ENCODE data around the gene HES1.
"Not testable (repeated sequence)": the region's sequence is repeated elsewhere in the genome, so short reads cannot be mapped to it uniquely, and the experiment has no call there.

The HES1 gene

DNA sequence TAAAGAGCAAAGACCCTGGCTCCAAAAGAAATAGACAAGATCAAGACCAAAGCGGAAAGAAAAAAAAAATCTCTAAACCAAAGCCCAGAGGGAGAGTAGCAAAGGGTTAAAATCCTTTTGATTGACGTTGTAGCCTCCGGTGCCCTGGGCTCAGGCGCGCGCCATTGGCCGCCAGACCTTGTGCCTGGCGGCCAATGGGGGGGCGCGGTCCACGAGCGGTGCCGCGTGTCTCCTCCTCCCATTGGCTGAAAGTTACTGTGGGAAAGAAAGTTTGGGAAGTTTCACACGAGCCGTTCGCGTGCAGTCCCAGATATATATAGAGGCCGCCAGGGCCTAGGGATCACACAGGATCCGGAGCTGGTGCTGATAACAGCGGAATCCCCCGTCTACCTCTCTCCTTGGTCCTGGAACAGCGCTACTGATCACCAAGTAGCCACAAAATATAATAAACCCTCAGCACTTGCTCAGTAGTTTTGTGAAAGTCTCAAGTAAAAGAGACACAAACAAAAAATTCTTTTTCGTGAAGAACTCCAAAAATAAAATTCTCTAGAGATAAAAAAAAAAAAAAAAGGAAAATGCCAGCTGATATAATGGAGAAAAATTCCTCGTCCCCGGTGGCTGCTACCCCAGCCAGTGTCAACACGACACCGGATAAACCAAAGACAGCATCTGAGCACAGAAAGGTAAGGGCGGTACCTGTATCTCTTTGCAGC, at the start of gene HES1:
TSS of gene HES1 (plus strand) at position 343 of the 713 bp plus-strand sequence. CDS start at position 576, 233 bp downstream.
- DNase-seq, result peak; percentile 90

- DNase-seq, result no peak
Measured at GRCh38 chr3:194086388-194087075, 49.4 kb upstream of the HES1 start.

GRCh38 chr3:194087280-194087679, 48.7 kb upstream of the HES1 start:
- no peak for DNase-seq

- no peak for DNase-seq
Measured at GRCh38 chr3:194087995-194088855, 47.7 kb upstream of the HES1 start.

DNA sequence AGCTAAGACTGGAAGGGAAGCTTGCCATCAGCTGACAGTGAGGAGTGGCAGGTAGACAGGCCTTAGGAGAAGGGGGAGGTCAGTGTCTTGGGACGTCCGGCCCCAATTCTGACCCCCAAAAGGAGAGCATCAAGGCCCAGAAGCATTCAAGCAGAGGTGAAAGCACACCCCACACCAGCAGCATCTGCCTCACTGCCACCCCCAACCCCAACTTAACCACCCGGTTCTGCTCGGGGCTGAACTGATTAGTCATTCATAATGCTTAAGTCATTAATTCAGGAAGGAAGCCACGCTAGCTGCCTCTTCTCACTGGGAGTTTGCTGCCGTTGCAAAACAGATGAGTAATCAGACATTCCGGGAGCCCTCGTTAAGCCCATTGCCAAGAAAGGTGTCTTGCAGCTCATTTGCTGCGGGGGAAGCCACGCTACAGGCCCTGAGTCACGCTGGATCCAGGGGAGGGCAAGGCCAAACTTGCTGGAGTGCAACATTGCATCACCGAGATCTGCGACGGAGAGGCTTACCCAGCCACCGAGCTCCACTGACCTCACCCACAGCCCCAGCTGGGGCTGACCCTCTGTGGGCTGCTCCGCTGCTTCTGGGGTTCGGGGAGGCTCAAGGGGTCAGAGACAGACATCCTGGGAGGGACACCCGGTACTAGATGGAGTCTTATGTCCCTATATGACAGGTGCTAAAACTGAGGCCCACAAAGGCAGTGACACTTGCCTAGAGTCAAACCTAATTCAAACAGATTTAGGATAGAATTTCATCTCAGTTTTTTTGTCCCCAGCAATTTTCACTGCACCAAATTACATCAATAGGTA, 46.4 kb upstream of the HES1 start:
- DNase-seq, result no peak

GRCh38 chr3:194090178-194090555, 45.8 kb upstream of the HES1 start:
- DNase-seq, result not testable (repeated sequence)

DNA sequence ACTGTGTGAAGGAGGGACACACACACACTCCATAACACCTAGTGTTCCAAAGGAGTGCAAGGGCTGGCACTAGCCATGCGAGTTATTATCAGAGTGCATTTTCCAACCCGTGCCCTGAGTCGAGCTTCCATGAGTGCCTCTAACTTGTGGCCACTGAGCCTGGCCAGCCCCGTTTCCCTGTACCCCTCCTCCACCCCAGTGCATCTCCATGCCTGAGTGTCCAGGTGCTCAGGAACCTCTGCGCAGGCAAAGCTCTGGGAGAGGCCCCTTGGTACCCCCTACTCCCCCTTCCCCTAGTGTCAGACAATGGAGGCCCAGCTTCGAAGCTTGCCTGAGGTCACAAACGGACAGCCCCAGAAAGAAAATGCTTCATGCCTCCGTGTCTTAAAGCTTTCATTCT, 45.2 kb upstream of the HES1 start:
- DNase-seq, result no peak

DNA sequence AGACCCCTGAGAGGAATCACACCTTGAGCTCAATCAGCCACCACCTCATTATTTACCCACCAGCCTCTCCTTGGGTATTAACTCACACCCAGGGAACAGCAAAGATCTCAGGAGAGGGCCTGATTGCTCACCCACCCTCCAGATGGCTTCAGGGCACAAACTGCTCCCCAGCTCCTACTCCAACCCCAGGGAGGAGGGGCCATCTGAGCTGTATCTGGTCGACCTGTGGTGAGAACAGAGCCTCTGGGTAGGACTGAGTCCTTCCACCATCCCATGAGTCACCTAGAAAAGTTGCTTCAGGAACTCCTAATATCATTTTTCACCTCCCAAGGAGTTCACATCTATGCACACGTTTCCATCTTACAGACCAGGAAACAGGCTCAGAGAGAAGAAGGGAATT, 44.8 kb upstream of the HES1 start:
- no peak for DNase-seq

- DNase-seq, result not testable (repeated sequence)
Measured at GRCh38 chr3:194091897-194092296, 44.1 kb upstream of the HES1 start.

DNA sequence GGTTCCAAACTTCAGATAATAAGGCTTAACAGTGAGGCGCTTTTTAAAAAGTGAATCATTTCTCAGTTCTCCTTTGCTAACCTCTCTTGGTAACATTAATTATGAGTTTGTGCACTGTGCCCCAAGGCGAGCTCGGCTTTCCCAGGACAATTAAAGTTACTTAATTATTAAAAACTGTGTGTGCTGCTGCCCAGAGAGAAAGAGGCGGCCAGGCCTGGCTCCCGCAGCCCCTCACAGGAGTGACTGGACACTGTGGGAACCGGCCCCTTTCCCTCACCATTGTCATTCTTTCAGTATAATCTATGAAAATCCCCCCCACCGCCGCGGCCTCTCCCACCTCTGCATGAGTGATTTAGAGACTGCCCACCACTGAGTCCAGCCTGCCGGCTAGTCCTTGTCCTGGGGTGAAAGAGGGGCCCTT, 43.1 kb upstream of the HES1 start:
- no peak for DNase-seq

DNA sequence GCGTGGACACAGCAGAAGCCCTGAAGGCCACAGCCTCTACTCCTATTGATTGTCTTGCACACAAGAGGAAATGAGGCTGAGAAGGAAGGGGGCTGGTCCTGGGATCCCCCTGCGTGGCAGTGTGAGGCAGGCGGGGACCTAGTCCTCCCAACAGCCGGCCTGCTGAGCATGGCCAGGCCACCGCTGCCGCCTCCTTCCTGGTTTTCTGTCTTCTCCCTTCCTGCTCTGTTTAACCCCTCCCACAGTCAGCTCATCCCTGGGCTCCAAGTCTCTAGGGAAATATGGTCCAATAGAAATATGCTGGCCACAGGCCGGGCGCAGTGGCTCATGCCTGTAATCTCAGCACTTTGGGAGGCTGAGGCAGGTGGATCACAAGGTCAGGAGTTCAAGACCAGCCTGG, 42.1 kb upstream of the HES1 start:
- no peak for DNase-seq

DNA sequence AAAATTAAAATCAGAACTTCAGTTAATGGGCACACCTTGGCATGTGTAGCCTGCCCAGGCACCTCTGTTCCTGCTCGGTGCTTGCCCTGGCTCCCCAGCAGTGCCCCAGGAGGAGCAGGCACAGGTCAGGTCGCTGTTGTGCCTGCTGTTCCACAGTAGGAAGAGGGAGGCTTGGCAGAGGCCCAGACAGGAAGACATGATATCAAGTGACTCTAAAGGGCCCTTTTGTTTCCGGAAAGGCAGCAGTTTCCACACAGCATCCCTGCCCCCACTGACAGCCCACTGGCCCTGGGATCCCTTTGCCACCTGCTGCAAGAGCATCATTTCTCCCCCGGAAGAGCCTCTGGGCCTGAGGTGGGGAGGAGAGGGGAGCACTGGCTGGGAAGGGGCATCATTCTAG, 40.5 kb upstream of the HES1 start:
- DNase-seq, result no peak

DNA sequence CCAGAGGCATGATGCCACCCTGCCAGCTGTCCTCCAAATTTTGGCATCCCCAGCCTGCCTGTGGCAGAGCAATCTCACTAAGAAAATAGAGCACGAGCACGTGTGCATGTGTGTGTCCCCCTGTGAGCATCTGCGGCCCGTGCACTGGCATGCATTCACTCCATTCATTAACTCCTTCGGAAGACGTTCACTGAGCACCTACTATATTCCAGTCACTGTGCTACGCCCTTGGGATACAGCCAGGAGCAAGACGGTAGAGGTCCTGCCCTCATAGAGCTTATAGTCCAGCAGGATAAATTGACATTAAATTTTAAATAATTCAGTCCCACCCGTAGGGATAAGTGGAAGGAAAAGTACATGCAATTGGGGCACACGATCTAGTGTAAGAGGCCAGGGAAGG, 40.0 kb upstream of the HES1 start:
- DNase-seq, result no peak

DNA sequence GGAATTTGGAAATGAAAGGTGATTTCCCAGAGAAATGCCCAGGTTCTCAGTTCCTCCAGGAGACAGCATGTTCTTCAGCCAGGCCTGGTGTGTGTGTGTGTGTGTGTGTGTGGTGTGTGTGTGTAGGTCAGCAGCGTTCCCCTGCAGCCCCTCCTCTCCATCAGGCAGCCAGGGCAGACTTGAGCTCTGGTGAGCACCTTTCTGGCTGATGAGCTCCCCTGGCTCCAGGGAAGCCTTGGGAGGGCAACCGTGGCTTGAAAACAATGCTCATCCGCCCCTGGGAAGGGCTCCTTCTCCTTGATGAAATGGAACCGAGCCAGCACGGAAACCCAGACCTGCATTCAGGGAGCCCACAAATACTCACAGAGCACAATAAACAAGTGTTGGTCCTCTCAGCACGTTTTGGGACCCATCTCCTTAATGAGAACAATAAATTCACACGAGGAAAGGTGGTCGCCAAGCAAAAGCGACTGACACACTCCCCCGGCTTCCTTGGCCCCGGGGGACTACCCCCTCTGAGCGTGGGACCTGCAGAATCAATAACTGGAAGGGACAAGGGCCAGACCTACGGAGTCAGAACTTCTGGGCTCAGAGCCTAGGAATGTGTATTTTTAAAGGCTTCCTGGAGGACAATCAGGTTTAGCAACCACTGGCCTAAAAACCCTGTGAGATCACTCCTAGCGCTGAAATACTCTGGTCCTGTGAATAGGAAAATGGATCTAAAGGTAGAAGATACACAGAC, 38.6 kb upstream of the HES1 start:
- DNase-seq, result no peak

GRCh38 chr3:194098081-194098842, 37.7 kb upstream of the HES1 start:
- no peak for DNase-seq

GRCh38 chr3:194098843-194099183, 37.1 kb upstream of the HES1 start:
- no peak for DNase-seq

GRCh38 chr3:194099215-194099614, 36.7 kb upstream of the HES1 start:
- DNase-seq, result no peak

DNA sequence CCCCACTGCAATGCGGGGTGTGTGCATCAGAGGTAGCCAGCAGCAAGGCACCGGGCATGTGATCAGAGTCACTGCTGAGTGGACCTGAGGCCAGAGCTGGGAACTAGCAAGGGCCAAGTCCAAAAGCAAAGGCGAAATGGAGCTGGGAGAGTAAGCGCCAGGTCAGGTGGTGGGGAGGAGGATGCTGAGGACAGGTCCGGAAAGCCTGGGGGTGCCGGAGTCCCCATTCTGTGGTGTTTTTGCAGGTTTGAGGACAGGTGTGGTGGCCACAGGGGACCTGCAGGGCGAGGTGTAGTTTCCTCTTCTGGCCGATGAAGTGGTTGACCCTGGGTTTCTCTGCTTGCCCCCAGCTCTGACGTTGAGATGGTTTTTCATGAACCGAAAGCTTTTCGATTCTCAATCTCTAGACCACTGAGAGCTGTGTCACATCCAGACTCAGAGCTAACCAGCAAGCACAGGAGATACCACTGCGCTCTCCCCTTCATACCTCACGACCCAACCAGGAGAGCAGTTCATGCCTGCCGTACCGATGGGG, 35.0 kb upstream of the HES1 start:
- no peak for DNase-seq

- DNase-seq, result no peak
Measured at GRCh38 chr3:194101592-194102432, 34.1 kb upstream of the HES1 start.

DNA sequence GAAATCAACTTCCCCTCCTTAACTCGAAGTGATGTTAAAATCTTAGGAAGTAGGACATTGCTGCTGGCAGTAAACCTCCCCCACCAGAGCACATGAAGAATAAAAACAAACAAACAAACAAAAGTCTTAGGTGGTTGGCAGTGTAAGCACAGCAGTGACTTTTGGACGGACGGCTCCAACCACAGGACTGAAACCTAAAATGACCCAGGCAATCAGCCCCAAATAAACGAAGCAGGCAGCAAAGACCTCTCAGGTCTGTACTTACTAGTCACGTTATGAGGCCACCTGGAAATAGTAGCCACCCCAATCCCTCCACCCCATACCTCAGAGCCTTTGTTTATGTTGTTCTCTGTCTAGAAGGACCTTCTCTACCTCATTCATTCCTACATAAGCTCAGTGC, 33.5 kb upstream of the HES1 start:
- no peak for DNase-seq
